Measurements from ENCODE around the gene CHURC1.

Gene CHURC1

GRCh38 chr14:64871344-64871743 lies 42.9 kb upstream of the CHURC1 start:
- H3K4me3 ChIP-seq (ENCODE audit: low read depth, low read length) = no peak overlapping the region
- TF ChIP-seq CTCF (IDR thresholded peaks at IDR 0.05; ENCODE audit: low read depth, low read length) = no peak

GRCh38 chr14:64873506-64874219 lies 40.6 kb upstream of the CHURC1 start:
- TF ChIP-seq CTCF (IDR thresholded peaks at IDR 0.05; ENCODE audit: low read depth, low read length) = no peak
- no peak overlapping the region for H3K4me3 ChIP-seq (ENCODE audit: low read depth, low read length)

- no peak overlapping the region for H3K4me3 ChIP-seq (ENCODE audit: low read depth, low read length)
- TF ChIP-seq CTCF (IDR thresholded peaks at IDR 0.05; ENCODE audit: low read depth, low read length) = no peak
Measured at GRCh38 chr14:64875350-64875749, 38.9 kb upstream of the CHURC1 start.

GRCh38 chr14:64877846-64878245 lies 36.4 kb upstream of the CHURC1 start:
- no peak for TF ChIP-seq CTCF (IDR thresholded peaks at IDR 0.05; ENCODE audit: low read depth, low read length)

GRCh38 chr14:64878837-64879634 lies 35.2 kb upstream of the CHURC1 start:
- no peak for TF ChIP-seq CTCF (IDR thresholded peaks at IDR 0.05; ENCODE audit: low read depth, low read length)
- H3K4me3 ChIP-seq (ENCODE audit: low read depth, low read length) = no peak overlapping the region

More at GRCh38 chr14:64877846-64878245, 36.4 kb upstream of the CHURC1 start:
- H3K4me3 ChIP-seq (ENCODE audit: low read depth, low read length) = no peak overlapping the region

GRCh38 chr14:64879635-64880220 lies 34.5 kb upstream of the CHURC1 start, which contains the start of gene SPTB:
Gene SPTB (minus strand): TSS chr14:64879907. CDS start chr14:64823094, 56,813 bp downstream.
- peak within 1 kb of the TSS; percentile 39 for H3K4me3 ChIP-seq (ENCODE audit: low read depth, low read length)

More at GRCh38 chr14:64879635-64880220, 34.5 kb upstream of the CHURC1 start, which contains the start of gene SPTB:
- no peak for TF ChIP-seq CTCF (IDR thresholded peaks at IDR 0.05; ENCODE audit: low read depth, low read length)

Measured in WI38 (cell line).